GM18511 (cell line): ENCODE results near the gene METTL5.

Experiments used
- ATAC-seq: cut with Tn5 transposase; IDR thresholded peaks from one replicate; pipeline ENCODE4 v1.9.1; 2021; ENCODE audit warnings: mild to moderate bottlenecking, moderate library complexity; ENCODE audit not compliant: unreplicated experiment

The METTL5 gene

GRCh38 chr2:169782513-169782912 lies 42.2 kb downstream of the METTL5 start:
- no peak for ATAC-seq

GRCh38 chr2:169781249-169782013 lies 43.3 kb downstream of the METTL5 start:
- ATAC-seq: no peak

GRCh38 chr2:169778446-169778845 lies 46.3 kb downstream of the METTL5 start:
- no peak for ATAC-seq

GRCh38 chr2:169776252-169776761 lies 48.4 kb downstream of the METTL5 start:
- no peak for ATAC-seq

DNA sequence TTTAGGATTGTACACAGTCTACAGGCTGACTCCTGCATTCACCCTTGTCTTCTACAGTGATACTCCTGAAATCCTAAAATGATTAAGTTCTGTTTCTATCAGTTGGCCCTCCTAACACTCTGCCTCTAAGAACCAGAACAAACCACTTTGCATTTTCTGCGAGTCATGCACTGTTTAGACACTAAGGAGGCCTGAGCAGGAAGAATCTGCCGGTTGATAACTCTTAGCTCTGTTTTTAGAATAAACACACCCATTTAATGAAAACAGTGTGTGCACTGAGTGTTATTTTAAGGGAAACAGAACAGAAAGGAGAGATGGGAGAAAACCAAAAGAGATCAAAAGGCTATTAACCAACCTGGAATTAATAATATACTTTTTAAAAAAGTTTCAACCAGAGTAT lies 48.9 kb downstream of the METTL5 start:
- no peak for ATAC-seq

DNA sequence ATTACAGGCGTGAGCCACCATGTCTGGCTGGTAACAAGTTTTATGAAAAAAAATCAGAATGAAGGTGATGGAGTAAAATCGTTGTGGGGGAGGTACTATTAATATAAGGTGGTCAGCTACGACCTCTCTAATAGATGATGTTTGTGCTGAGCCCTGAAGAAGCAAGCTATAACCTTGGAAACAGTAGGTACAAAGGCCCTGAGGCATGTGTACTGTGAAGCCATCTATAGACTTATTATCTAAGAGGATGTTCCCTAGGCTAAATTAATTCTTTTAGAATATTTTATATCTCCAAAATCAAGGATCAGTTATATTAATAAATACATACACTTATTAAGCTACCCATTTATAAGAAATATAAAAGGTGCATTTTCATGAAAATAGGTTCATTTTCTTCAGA lies 49.4 kb downstream of the METTL5 start:
- ATAC-seq: no peak

DNA sequence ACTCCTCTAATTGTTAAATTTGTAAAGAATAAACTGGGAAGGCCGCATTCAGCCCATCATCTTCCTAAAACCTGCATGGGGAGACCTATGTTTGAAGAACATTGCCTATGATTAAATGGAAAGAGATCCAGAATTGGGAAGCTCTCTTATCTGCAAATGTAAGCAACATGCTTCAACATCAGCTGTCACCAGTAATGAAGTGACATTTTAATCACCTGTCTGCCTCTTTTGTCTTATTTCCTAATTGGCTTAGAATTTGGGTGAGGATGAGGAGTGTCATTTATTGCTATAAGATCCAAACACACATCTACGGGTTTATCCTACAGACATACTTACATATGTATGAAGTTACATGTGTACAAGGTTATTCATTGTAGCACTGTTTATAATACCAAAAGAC lies 52.1 kb downstream of the METTL5 start:
- no peak for ATAC-seq

DNA sequence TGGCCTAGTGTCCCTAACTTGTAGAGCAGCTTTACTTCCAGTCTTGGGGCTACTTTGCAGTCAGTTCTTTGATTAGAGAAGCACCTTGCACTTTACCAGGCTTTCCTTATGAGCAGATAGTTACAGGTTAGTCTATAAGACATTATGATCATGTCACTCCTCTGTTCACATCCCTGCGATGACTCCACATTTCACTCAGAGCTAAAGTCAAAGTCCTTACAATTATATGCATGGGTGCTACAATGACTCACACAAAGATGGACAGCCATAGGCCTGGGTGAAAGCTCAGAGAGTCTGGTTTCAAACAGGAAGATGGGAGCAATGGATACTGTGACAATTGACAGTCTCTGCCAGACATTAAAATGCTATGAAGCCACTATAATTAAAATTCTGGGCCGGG lies 53.1 kb downstream of the METTL5 start:
- ATAC-seq: no peak

GRCh38 chr2:169771021-169771420 lies 53.7 kb downstream of the METTL5 start:
- ATAC-seq: no peak

- no peak for ATAC-seq
Measured at GRCh38 chr2:169768262-169768995, 56.3 kb downstream of the METTL5 start.

DNA sequence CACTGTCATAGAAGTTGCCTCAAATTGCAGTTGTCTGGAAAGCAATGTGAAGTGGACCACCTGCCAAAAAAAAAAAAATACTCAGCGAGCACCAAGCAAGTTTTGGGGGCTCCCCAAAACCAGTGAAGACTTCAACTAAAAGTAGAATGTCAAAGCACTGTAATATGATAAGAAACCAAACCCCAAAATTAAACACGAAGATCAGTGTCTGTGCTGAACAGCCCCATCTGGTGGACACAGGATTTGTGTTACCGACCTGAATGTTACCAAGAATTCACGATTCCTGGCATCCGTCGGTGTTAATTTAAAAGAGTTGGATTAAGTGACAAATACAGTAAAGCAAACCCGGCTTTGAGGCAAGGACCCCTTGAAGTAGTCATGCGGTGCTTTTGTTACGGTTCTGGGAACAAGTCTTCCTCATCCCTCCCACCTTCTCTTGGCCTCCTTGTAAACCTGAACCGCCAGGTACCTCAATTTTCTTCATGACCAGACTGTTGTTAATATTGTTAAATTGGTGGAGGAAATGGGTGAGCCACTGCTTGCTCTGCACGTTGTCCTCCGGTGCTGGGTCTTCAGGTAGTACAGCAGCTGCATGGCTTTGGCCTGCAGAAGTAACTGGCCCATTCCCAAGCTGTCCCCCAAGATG lies 57.3 kb downstream of the METTL5 start:
- no peak for ATAC-seq

- ATAC-seq: no peak
Measured at GRCh38 chr2:169765523-169765922, 59.2 kb downstream of the METTL5 start.

- no peak for ATAC-seq
Measured at GRCh38 chr2:169761970-169762292, 62.8 kb downstream of the METTL5 start.
